ENCODE results near the gene PALMD. TPM values are rescaled to one million over a fixed set of nuclear protein-coding genes. Genes with fewer than 3 reads are reported as not detected.

Gene PALMD
- total RNA-seq, 3 donors from 2014 or later (not counting 1 experiment from before 2014, with no cell fraction given): not detected

- Histone ChIP-seq H3K27ac (ENCODE audit: low read length) (no peak overlapping the region), H3K27me3 (ENCODE audit: control insufficient read depth, insufficient read depth, low read length) (peaks cover 6% of the 10 kb centered on the region), H3K4me1 (ENCODE audit: control insufficient read depth, insufficient read depth, low read length) (no peaks in the 10 kb centered on the region), H3K4me3 (ENCODE audit: low read length) (no peak overlapping the region), H3K9me3 (ENCODE audit: control insufficient read depth, insufficient read depth, low read length) (no peaks in the 10 kb centered on the region), H3K36me3 (ENCODE audit: control insufficient read depth, insufficient read depth, low read length) (no peaks in the 10 kb centered on the region)
- ATAC-seq (no peak), DNase-seq (no peak)
- peaks cover 7 to 31% of the 10 kb centered on the region in 2 donors for H3K27me3 Mint-ChIP-seq (ENCODE audit: low read depth in 2 of 2)
- H3K27ac Mint-ChIP-seq: no peak overlapping the region
- no peaks in the 10 kb centered on the region for H3K9me3 Mint-ChIP-seq
- TF ChIP-seq CTCF (IDR thresholded peaks at IDR 0.05): no peak
- no CpG with 5 or more reads among the region's 4 CpGs for WGBS (ENCODE audit: insufficient coverage)
- H3K4me3 Mint-ChIP-seq: no peak overlapping the region
- no peaks in the 10 kb centered on the region for H3K4me1 Mint-ChIP-seq
- no peaks in the 10 kb centered on the region for H3K36me3 Mint-ChIP-seq
- intact Hi-C loops (cut with micrococcal nuclease): no loop called here
Observed at GRCh38 chr1:99648107-99648506, 2.2 kb downstream of the PALMD start.

GRCh38 chr1:99650030-99650429, 4.1 kb downstream of the PALMD start:
- Histone ChIP-seq H3K27me3 (ENCODE audit: control insufficient read depth, insufficient read depth, low read length) (peaks cover 6% of the 10 kb centered on the region), H3K27ac (ENCODE audit: low read length) (no peak overlapping the region), H3K4me3 (ENCODE audit: low read length) (no peak overlapping the region), H3K4me1 (ENCODE audit: control insufficient read depth, insufficient read depth, low read length) (no peaks in the 10 kb centered on the region), H3K9me3 (ENCODE audit: control insufficient read depth, insufficient read depth, low read length) (no peaks in the 10 kb centered on the region), H3K36me3 (ENCODE audit: control insufficient read depth, insufficient read depth, low read length) (no peaks in the 10 kb centered on the region)
- H3K4me3 Mint-ChIP-seq: no peak overlapping the region
- peaks cover 7 to 37% of the 10 kb centered on the region in 2 donors for H3K27me3 Mint-ChIP-seq (ENCODE audit: low read depth in 2 of 2)
- no peak for DNase-seq
- H3K9me3 Mint-ChIP-seq: no peaks in the 10 kb centered on the region
- intact Hi-C loops (cut with micrococcal nuclease): no loop called here
- no peaks in the 10 kb centered on the region for H3K36me3 Mint-ChIP-seq
- TF ChIP-seq CTCF (IDR thresholded peaks at IDR 0.05): no peak
- no peak overlapping the region for H3K27ac Mint-ChIP-seq
- WGBS (ENCODE audit: insufficient coverage): 75% methylated on average over 1 of the region's 2 CpGs
- no peak for ATAC-seq
- no peaks in the 10 kb centered on the region for H3K4me1 Mint-ChIP-seq

GRCh38 chr1:99650773-99651437, 5.0 kb downstream of the PALMD start:
- H3K4me3 Mint-ChIP-seq: no peak overlapping the region
- Histone ChIP-seq H3K4me3 (ENCODE audit: low read length) (no peak overlapping the region), H3K4me1 (ENCODE audit: control insufficient read depth, insufficient read depth, low read length) (no peaks in the 10 kb centered on the region), H3K36me3 (ENCODE audit: control insufficient read depth, insufficient read depth, low read length) (no peaks in the 10 kb centered on the region), H3K9me3 (ENCODE audit: control insufficient read depth, insufficient read depth, low read length) (no peaks in the 10 kb centered on the region), H3K27me3 (ENCODE audit: control insufficient read depth, insufficient read depth, low read length) (peaks cover 6% of the 10 kb centered on the region), H3K27ac (ENCODE audit: low read length) (no peak overlapping the region)
- H3K4me1 Mint-ChIP-seq: no peaks in the 10 kb centered on the region
- H3K9me3 Mint-ChIP-seq: no peaks in the 10 kb centered on the region
- TF ChIP-seq CTCF (IDR thresholded peaks at IDR 0.05): no peak
- intact Hi-C loops (cut with micrococcal nuclease): no loop called here
- no CpG with 5 or more reads among the region's 3 CpGs for WGBS (ENCODE audit: insufficient coverage)
- no peaks in the 10 kb centered on the region for H3K36me3 Mint-ChIP-seq
- ATAC-seq: no peak
- H3K27me3 Mint-ChIP-seq (ENCODE audit: low read depth in 2 of 2): peaks cover 7 to 37% of the 10 kb centered on the region in 2 donors
- no peak for DNase-seq
- H3K27ac Mint-ChIP-seq: no peak overlapping the region

DNA sequence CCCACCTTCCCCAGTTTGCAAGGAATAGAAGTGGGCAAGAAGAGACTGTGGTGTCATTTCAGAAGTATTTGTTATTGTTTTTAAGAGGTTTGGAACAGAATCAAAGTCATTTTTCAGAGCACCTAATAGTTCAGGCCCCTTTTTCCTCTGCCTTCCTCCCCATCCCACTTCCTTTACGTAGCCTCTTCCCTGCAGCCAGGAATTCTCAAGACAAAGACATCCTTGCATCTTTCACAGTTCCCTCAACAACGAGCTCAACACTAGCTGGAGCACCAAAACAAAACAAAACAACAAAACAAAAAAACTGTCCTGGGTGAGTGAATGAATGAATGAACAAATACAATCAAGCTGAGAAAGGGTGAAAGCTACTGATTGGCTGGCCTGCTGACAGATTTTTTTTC, 7.0 kb downstream of the PALMD start:
- Histone ChIP-seq H3K4me1 (ENCODE audit: control insufficient read depth, insufficient read depth, low read length) (no peaks in the 10 kb centered on the region), H3K9me3 (ENCODE audit: control insufficient read depth, insufficient read depth, low read length) (no peaks in the 10 kb centered on the region), H3K36me3 (ENCODE audit: control insufficient read depth, insufficient read depth, low read length) (no peaks in the 10 kb centered on the region), H3K27ac (ENCODE audit: low read length) (no peak overlapping the region), H3K27me3 (ENCODE audit: control insufficient read depth, insufficient read depth, low read length) (peaks cover 4% of the 10 kb centered on the region), H3K4me3 (ENCODE audit: low read length) (no peak overlapping the region)
- no peaks in the 10 kb centered on the region for H3K4me1 Mint-ChIP-seq
- no peaks in the 10 kb centered on the region for H3K9me3 Mint-ChIP-seq
- TF ChIP-seq CTCF (IDR thresholded peaks at IDR 0.05): no peak
- DNase-seq (no peak), ATAC-seq (no peak)
- no peaks in the 10 kb centered on the region for H3K36me3 Mint-ChIP-seq
- no peak overlapping the region for H3K27ac Mint-ChIP-seq
- intact Hi-C loops (cut with micrococcal nuclease): no loop called here
- H3K4me3 Mint-ChIP-seq: no peak overlapping the region
- 80% methylated on average over 1 of the region's 2 CpGs for WGBS (ENCODE audit: insufficient coverage)
- H3K27me3 Mint-ChIP-seq (ENCODE audit: low read depth in 2 of 2): peaks cover 2 to 33% of the 10 kb centered on the region in 2 donors
